Stimulated activated CD4-positive, alpha-beta T cell treated with anti-CD3 and anti-CD28 coated beads, TNF-alpha, amount 100 ng/mL, for 24 hours (primary cell): ENCODE measurements around the gene S100A9.
"Not testable (repeated sequence)": the region's sequence is repeated elsewhere in the genome, so short reads cannot be mapped to it uniquely, and the experiment has no call there.

Source experiments
- DNase-seq, 3 experiments: peaks; one replicate each; pipeline ENCODE4 v3.0.0-alpha.2; 2020; ENCODE audit warnings: low read depth in 3 of 3

S100A9 gene

GRCh38 chr1:153357853-153358690, at the start of gene S100A9:
Gene S100A9, plus strand, starts transcription at chr1:153357854. Its CDS starts 430 bp downstream, at chr1:153358284.
- DNase-seq = no peak

GRCh38 chr1:153308540-153308939, 49.1 kb upstream of the S100A9 start:
- DNase-seq = no peak

- no peak for DNase-seq
Measured at GRCh38 chr1:153309441-153309840, 48.2 kb upstream of the S100A9 start.

- no peak for DNase-seq
Measured at GRCh38 chr1:153310526-153310925, 47.1 kb upstream of the S100A9 start.

- DNase-seq = no peak
Measured at GRCh38 chr1:153312570-153313186, 45.0 kb upstream of the S100A9 start, which contains the start of gene PGLYRP3. Gene PGLYRP3, minus strand, starts transcription at chr1:153312952. Its CDS starts 2,287 bp downstream, at chr1:153310665.

GRCh38 chr1:153313288-153313687, 44.4 kb upstream of the S100A9 start:
- DNase-seq = no peak

GRCh38 chr1:153314388-153314787, 43.3 kb upstream of the S100A9 start:
- not testable (repeated sequence) for DNase-seq

GRCh38 chr1:153316013-153316412, 41.6 kb upstream of the S100A9 start:
- DNase-seq = not testable (repeated sequence)

GRCh38 chr1:153318145-153318544, 39.5 kb upstream of the S100A9 start:
- DNase-seq = not testable (repeated sequence)

- no peak for DNase-seq
Measured at GRCh38 chr1:153322568-153322967, 35.1 kb upstream of the S100A9 start.

- DNase-seq = no peak
Measured at GRCh38 chr1:153324912-153325311, 32.7 kb upstream of the S100A9 start.

- no peak for DNase-seq
Measured at GRCh38 chr1:153333902-153334301, 23.8 kb upstream of the S100A9 start.

GRCh38 chr1:153336650-153337049, 21.0 kb upstream of the S100A9 start:
- DNase-seq = no peak

GRCh38 chr1:153337980-153338853, 19.4 kb upstream of the S100A9 start:
- no peak for DNase-seq

- no peak for DNase-seq
Measured at GRCh38 chr1:153339802-153340201, 17.9 kb upstream of the S100A9 start.

- no peak for DNase-seq
Measured at GRCh38 chr1:153340356-153340755, 17.3 kb upstream of the S100A9 start.

GRCh38 chr1:153341431-153341934, 16.2 kb upstream of the S100A9 start:
- DNase-seq = no peak

- no peak for DNase-seq
Measured at GRCh38 chr1:153342178-153342577, 15.5 kb upstream of the S100A9 start.

- DNase-seq = no peak
Measured at GRCh38 chr1:153343040-153343681, 14.5 kb upstream of the S100A9 start.

GRCh38 chr1:153343811-153344717, 13.6 kb upstream of the S100A9 start:
- no peak for DNase-seq
